ENCODE measurements around the gene NAT10.

Gene NAT10

DNA sequence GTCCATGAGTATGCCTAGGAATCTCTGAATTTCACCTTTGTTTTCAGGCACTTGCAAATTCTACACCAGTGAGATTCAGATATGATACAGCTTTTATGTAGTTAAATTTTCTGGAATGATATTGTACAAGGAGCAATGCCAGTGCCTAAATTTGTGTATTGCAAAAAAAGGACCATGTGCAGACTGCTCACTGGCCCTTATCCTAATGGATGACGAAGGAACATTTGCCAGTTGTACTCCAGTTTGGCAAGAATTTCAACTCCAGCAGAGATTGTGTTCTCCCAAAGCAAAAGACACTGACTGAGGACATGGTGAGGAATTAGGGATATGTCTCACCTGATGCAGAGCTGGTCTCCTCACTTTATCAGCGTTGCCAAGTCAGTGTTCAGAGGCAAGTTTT is 8.6 kb downstream of the NAT10 start:
- TF ChIP-seq, protein P1, sequence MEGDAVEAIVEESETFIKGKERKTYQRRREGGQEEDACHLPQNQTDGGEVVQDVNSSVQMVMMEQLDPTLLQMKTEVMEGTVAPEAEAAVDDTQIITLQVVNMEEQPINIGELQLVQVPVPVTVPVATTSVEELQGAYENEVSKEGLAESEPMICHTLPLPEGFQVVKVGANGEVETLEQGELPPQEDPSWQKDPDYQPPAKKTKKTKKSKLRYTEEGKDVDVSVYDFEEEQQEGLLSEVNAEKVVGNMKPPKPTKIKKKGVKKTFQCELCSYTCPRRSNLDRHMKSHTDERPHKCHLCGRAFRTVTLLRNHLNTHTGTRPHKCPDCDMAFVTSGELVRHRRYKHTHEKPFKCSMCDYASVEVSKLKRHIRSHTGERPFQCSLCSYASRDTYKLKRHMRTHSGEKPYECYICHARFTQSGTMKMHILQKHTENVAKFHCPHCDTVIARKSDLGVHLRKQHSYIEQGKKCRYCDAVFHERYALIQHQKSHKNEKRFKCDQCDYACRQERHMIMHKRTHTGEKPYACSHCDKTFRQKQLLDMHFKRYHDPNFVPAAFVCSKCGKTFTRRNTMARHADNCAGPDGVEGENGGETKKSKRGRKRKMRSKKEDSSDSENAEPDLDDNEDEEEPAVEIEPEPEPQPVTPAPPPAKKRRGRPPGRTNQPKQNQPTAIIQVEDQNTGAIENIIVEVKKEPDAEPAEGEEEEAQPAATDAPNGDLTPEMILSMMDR (IDR thresholded peaks at IDR 0.05; ENCODE audit: low read depth, low read length) = no peak
- DNase-seq (ENCODE audit: extremely low read depth, low read depth) = no peak

DNA sequence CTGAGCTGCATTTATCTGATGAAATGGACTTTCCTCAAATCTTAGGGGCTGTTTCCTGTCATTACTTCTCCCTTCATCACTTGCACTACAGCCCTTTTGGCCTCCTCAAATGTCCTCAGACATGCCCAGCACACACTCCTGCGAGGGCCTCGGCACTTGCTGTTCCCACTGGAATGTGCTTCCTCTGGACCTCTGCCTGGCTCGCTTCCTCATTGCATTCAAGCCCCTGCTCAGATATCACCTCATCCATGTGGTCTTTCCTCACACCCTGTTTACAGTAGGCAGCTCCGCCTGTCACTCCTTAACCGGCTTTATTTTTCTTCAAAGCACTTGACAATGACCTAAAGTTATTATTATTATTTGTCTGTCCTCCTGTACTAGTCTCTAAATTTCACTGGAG is 9.0 kb downstream of the NAT10 start:
- TF ChIP-seq, protein P1 (IDR thresholded peaks at IDR 0.05; ENCODE audit: low read depth, low read length) = no peak
- no peak for DNase-seq (ENCODE audit: extremely low read depth, low read depth)

DNA sequence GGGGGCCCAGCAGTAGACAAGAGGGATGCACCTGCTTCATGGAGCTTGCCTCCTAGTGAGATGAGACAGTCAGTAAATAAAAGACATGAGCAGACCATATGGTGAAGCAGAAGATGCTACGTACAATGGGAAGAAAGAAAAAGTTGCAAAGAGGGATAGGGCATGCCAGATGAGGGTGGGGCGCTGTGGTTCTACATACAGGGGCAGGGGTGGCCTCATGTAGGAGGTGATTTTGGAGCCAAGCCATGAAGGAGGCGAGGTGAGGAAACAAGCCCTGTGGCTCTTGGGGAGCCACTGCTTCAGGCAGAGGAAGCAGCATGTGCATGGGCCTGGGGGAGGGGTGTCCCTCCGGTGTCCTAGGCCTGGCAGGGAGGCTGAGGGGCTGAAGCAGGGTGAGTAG is 15.2 kb downstream of the NAT10 start:
- no peak for DNase-seq (ENCODE audit: extremely low read depth, low read depth)
- TF ChIP-seq, protein P1 (IDR thresholded peaks at IDR 0.05; ENCODE audit: low read depth, low read length) = no peak

DNA sequence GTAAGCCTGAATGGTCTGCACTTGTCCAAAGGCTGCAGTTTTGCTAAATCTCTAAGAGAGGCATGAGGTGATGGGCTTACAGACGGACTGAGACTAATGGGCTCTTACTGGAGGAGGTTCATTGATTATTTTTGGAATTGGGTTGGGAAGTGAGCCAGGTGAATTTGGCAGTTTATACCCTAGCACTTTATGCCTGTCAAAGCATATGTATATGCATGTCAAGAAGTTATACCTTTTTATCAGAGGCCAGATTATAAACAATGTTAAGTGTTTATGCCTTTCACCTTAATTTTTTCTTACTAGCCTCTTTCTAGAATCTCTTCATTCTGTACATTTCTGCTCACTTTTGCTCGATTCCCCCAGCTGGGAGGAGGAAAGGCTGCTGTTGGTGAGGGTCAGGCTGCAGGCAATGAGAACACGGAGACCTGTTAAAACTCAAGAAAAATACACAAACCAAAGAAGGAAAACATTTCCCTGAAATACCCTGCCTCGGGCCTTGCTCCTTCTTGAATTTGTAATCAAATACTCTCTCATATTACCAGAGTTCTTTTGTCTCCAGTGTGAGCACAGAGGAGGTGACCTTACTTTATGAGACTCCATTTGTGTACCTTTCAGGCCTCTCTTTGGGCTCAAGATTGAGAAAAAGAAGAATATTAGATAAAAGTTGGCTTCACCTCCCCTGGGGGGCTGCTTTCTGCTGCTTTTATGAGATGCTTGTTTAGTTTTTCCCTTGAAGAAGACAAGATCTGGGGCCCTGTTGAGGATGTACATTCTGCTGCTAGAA is 19.6 kb downstream of the NAT10 start:
- TF ChIP-seq, protein P1 (IDR thresholded peaks at IDR 0.05; ENCODE audit: low read depth, low read length) = no peak
- no peak for DNase-seq (ENCODE audit: extremely low read depth, low read depth)

DNA sequence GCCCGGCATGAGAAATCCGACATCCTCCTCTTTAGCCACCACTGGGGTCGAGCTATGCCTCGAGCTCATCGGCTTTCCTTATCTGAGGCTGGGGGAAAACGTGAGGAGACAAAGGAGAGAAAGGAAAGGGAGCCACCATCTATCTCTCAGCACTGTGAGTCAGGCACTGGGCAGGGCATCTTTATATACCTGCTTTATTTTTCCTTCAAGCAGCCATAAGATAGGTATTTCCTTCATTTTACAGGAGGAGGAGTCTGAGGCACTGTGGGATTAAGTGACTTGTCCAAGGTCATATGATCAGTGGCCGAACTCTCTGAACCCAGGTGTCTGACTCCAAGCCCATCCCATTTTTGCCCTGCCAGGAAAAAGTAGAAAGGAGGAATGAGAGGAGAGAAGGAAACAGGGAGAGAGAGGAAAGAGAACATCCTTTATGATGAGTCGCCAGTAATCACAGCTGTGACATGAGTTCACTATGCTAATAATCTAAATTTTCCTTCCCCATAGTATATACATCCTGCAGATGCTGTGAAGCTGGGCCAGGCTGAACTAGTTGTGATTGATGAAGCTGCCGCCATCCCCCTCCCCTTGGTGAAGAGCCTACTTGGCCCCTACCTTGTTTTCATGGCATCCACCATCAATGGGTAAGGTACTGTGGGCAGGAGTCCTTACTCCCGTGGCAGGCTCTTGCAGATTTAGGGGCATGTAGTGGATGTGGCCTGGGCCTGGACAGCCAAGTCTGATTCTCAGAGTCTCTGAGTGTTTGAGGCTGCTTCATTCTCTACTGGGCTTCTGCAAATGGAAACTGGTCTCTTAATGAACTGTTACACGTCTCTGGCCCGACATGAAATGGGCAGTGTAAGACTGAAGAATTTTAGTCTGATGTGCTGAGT is 21.8 kb downstream of the NAT10 start:
- no peak for DNase-seq (ENCODE audit: extremely low read depth, low read depth)
- TF ChIP-seq, protein P1 (IDR thresholded peaks at IDR 0.05; ENCODE audit: low read depth, low read length) = no peak

DNA sequence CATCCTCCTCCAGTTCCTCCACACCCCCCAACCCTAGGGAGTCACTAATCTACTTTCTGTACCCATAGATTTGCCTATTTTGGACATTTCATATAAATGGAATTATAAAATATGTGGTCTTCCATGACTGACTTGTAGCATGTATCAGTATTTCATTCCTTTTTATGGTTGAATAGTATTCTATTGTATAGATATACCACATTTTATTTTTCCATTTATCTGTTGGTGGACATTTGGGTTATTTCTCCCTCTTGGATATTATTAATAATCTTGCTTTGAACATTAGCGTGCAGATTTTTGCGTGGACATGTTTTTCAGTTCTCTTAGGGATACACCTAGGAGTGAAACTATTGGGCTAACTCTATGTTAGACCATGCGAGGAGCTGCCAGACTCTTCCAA is 23.4 kb downstream of the NAT10 start:
- no peak for DNase-seq (ENCODE audit: extremely low read depth, low read depth)
- TF ChIP-seq, protein P1 (IDR thresholded peaks at IDR 0.05; ENCODE audit: low read depth, low read length) = no peak

Measured in AG09319 (cell line).